ENCODE data around the gene SRCIN1.

DNA sequence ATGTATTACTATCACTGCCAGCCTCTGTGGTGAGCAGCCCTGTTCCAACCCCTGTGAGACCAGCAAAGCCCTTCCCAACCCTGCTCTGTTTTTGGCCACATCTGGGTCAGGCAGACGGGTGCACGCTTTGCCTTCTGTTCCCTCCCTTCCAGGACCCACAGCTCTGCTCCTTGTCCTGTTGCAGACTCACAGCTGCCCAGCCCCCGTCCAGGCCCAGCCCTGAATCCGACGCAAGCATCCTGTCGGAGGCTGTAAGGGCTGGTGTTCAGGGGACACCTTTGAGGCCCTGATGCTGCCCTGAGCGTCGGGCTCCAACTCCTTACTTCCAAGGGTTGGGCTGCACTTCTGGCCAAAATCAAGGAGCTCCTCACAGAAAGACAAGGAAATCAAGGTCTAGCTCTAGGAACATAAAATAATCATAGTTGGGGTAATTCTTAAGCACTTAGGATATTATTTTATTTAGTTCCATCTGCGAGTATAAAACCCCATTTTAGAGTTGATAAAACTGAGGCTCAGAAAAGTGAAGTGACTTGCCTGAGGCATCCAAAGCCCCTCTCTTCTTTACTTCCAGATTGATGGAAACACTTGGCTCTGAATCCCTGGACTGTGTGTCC lies 14.3 kb upstream of the SRCIN1 start:
- TF ChIP-seq, protein P1, sequence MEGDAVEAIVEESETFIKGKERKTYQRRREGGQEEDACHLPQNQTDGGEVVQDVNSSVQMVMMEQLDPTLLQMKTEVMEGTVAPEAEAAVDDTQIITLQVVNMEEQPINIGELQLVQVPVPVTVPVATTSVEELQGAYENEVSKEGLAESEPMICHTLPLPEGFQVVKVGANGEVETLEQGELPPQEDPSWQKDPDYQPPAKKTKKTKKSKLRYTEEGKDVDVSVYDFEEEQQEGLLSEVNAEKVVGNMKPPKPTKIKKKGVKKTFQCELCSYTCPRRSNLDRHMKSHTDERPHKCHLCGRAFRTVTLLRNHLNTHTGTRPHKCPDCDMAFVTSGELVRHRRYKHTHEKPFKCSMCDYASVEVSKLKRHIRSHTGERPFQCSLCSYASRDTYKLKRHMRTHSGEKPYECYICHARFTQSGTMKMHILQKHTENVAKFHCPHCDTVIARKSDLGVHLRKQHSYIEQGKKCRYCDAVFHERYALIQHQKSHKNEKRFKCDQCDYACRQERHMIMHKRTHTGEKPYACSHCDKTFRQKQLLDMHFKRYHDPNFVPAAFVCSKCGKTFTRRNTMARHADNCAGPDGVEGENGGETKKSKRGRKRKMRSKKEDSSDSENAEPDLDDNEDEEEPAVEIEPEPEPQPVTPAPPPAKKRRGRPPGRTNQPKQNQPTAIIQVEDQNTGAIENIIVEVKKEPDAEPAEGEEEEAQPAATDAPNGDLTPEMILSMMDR (IDR thresholded peaks at IDR 0.05; ENCODE audit: insufficient read depth, low read length, poor library complexity, severe bottlenecking): no peak
- no peak for TF ChIP-seq EZH2phosphoT487 (conservative IDR thresholded peaks at IDR 0.05; ENCODE audit: low read length)
